Measurements from ENCODE around the gene GYG2. TPM values are rescaled to one million over a fixed set of nuclear protein-coding genes. Genes with fewer than 3 reads are reported as not detected.
A peak's percentile ranks its signal among the peaks of the same experiment; 100 is the strongest.

Gene GYG2
- total and polyA plus RNA-seq, 2 experiments from 2014 or later: 17.6 to 63.8 TPM

GRCh38 chrX:2828959-2829411, 255 bp downstream of the GYG2 start:
- Histone ChIP-seq H3K36me3 (ENCODE audit: insufficient read depth) (no peaks in the 10 kb centered on the region), H3K9me2 (ENCODE audit: insufficient read depth) (no peaks in the 10 kb centered on the region), H2AFZ (no peak overlapping the region), H4K20me1 (replicated peaks; ENCODE audit: insufficient read depth) (no peaks in the 10 kb centered on the region), H3F3A (replicated peaks; ENCODE audit: low read depth) (no peaks in the 10 kb centered on the region), H3K4me3 (peak overlapping the region; percentile 57), H3K4me1 (ENCODE audit: insufficient read depth) (no peaks in the 10 kb centered on the region; the same call in 1 of the 2 replicates), H3K27me3 (ENCODE audit: insufficient read depth) (no peaks in the 10 kb centered on the region), H3K79me2 (replicated peaks; ENCODE audit: insufficient read depth) (peaks cover 23% of the 10 kb centered on the region), H3K27ac (ENCODE audit: low read depth) (no peak overlapping the region), H3K4me2 (peak overlapping the region; percentile 81; the same call in 1 of the 2 replicates)
- TF ChIP-seq POLR2AphosphoS5 (IDR thresholded peaks at IDR 0.05; ENCODE audit: low read depth) (0 out of 2 replicates have a peak, but pooled peaks have one; percentile 57), JUNB (IDR thresholded peaks at IDR 0.05; ENCODE audit: unreplicated experiment) (no peak), STAT1 (IDR thresholded peaks at IDR 0.05; ENCODE audit: unreplicated experiment) (no peak), EZH2 (IDR thresholded peaks at IDR 0.05; ENCODE audit: low read depth, unreplicated experiment) (no peak)
- ATAC-seq: peak; percentile 79
- Mint-ChIP-seq H3K9me3 (no peaks in the 10 kb centered on the region), H3K36me3 (ENCODE audit: low read depth) (peaks cover 28% of the 10 kb centered on the region), H3K27ac (no peak overlapping the region), H3K4me1 (peaks cover 14% of the 10 kb centered on the region), H3K27me3 (ENCODE audit: insufficient read depth, low read depth, poor library complexity) (peaks cover 5% of the 10 kb centered on the region), H3K4me3 (peak overlapping the region; percentile 66; the same call in 2 of the 3 replicates)
- peak; percentile 74 for DNase-seq (ENCODE audit: low spot score)

- Mint-ChIP-seq H3K4me1 (peaks cover 11% of the 10 kb centered on the region), H3K27ac (no peak overlapping the region), H3K4me3 (peak overlapping the region; percentile 66), H3K27me3 (ENCODE audit: insufficient read depth, low read depth, poor library complexity) (peaks cover 5% of the 10 kb centered on the region), H3K9me3 (no peaks in the 10 kb centered on the region), H3K36me3 (ENCODE audit: low read depth) (peaks cover 35% of the 10 kb centered on the region)
- ATAC-seq (peak; percentile 8), DNase-seq (ENCODE audit: low spot score) (no peak)
- Histone ChIP-seq H3K27me3 (ENCODE audit: insufficient read depth) (no peaks in the 10 kb centered on the region), H3K4me2 (peak overlapping the region; percentile 70), H3K27ac (ENCODE audit: low read depth) (no peak overlapping the region), H3K9me2 (ENCODE audit: insufficient read depth) (no peaks in the 10 kb centered on the region), H3F3A (replicated peaks; ENCODE audit: low read depth) (no peaks in the 10 kb centered on the region), H3K79me2 (replicated peaks; ENCODE audit: insufficient read depth) (peaks cover 23% of the 10 kb centered on the region), H3K36me3 (ENCODE audit: insufficient read depth) (no peaks in the 10 kb centered on the region), H2AFZ (no peak overlapping the region), H3K4me3 (peak overlapping the region; percentile 57), H4K20me1 (replicated peaks; ENCODE audit: insufficient read depth) (no peaks in the 10 kb centered on the region), H3K4me1 (ENCODE audit: insufficient read depth) (no peaks in the 10 kb centered on the region; the same call in 1 of the 2 replicates)
- TF ChIP-seq JUNB (IDR thresholded peaks at IDR 0.05; ENCODE audit: unreplicated experiment) (no peak), ETS1 (IDR thresholded peaks at IDR 0.05) (no peak), NANOG (IDR thresholded peaks at IDR 0.05; ENCODE audit: borderline replicate concordance) (no peak), EZH2phosphoT487 (IDR thresholded peaks at IDR 0.05; ENCODE audit: unreplicated experiment) (no peak), CREB1 (CRISPR knock-in tag; IDR thresholded peaks at IDR 0.05; ENCODE audit: low read depth) (no peak), POLR2AphosphoS5 (IDR thresholded peaks at IDR 0.05; ENCODE audit: low read depth) (no peak)
- TF ChIP-seq, protein P1, sequence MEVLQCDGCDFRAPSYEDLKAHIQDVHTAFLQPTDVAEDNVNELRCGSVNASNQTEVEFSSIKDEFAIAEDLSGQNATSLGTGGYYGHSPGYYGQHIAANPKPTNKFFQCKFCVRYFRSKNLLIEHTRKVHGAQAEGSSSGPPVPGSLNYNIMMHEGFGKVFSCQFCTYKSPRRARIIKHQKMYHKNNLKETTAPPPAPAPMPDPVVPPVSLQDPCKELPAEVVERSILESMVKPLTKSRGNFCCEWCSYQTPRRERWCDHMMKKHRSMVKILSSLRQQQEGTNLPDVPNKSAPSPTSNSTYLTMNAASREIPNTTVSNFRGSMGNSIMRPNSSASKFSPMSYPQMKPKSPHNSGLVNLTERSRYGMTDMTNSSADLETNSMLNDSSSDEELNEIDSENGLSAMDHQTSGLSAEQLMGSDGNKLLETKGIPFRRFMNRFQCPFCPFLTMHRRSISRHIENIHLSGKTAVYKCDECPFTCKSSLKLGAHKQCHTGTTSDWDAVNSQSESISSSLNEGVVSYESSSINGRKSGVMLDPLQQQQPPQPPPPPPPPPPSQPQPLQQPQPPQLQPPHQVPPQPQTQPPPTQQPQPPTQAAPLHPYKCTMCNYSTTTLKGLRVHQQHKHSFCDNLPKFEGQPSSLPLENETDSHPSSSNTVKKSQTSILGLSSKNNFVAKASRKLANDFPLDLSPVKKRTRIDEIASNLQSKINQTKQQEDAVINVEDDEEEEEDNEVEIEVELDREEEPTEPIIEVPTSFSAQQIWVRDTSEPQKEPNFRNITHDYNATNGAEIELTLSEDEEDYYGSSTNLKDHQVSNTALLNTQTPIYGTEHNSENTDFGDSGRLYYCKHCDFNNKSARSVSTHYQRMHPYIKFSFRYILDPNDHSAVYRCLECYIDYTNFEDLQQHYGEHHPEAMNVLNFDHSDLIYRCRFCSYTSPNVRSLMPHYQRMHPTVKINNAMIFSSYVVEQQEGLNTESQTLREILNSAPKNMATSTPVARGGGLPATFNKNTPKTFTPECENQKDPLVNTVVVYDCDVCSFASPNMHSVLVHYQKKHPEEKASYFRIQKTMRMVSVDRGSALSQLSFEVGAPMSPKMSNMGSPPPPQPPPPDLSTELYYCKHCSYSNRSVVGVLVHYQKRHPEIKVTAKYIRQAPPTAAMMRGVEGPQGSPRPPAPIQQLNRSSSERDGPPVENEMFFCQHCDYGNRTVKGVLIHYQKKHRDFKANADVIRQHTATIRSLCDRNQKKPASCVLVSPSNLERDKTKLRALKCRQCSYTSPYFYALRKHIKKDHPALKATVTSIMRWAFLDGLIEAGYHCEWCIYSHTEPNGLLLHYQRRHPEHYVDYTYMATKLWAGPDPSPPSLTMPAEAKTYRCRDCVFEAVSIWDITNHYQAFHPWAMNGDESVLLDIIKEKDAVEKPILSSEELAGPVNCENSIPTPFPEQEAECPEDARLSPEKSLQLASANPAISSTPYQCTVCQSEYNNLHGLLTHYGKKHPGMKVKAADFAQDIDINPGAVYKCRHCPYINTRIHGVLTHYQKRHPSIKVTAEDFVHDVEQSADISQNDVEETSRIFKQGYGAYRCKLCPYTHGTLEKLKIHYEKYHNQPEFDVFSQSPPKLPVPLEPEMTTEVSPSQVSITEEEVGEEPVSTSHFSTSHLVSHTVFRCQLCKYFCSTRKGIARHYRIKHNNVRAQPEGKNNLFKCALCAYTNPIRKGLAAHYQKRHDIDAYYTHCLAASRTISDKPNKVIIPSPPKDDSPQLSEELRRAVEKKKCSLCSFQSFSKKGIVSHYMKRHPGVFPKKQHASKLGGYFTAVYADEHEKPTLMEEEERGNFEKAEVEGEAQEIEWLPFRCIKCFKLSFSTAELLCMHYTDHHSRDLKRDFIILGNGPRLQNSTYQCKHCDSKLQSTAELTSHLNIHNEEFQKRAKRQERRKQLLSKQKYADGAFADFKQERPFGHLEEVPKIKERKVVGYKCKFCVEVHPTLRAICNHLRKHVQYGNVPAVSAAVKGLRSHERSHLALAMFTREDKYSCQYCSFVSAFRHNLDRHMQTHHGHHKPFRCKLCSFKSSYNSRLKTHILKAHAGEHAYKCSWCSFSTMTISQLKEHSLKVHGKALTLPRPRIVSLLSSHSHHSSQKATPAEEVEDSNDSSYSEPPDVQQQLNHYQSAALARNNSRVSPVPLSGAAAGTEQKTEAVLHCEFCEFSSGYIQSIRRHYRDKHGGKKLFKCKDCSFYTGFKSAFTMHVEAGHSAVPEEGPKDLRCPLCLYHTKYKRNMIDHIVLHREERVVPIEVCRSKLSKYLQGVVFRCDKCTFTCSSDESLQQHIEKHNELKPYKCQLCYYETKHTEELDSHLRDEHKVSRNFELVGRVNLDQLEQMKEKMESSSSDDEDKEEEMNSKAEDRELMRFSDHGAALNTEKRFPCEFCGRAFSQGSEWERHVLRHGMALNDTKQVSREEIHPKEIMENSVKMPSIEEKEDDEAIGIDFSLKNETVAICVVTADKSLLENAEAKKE (CRISPR knock-in tag; IDR thresholded peaks at IDR 0.05): no peak
- TF ChIP-seq, protein P2, sequence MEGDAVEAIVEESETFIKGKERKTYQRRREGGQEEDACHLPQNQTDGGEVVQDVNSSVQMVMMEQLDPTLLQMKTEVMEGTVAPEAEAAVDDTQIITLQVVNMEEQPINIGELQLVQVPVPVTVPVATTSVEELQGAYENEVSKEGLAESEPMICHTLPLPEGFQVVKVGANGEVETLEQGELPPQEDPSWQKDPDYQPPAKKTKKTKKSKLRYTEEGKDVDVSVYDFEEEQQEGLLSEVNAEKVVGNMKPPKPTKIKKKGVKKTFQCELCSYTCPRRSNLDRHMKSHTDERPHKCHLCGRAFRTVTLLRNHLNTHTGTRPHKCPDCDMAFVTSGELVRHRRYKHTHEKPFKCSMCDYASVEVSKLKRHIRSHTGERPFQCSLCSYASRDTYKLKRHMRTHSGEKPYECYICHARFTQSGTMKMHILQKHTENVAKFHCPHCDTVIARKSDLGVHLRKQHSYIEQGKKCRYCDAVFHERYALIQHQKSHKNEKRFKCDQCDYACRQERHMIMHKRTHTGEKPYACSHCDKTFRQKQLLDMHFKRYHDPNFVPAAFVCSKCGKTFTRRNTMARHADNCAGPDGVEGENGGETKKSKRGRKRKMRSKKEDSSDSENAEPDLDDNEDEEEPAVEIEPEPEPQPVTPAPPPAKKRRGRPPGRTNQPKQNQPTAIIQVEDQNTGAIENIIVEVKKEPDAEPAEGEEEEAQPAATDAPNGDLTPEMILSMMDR (conservative IDR thresholded peaks at IDR 0.05; ENCODE audit: low read depth in 2 of 2): no peak
Measured at GRCh38 chrX:2829469-2830246, 928 bp downstream of the GYG2 start.
